Suprapubic skin (tissue), 4 donors: ENCODE measurements around the gene WBP2NL.

Experiments
- CTCF ChIP-seq, 2 donors: fragments of 200-600 bp in 1 of 2; fragments of 450-650 bp in 1 of 2; sonication (generic) in 1 of 2; IDR thresholded peaks; one replicate each; pipeline ENCODE4 v1.5.1; 2016 to 2019; ENCODE audit warnings: antibody characterized with exemption in 2 of 2, mild to moderate bottlenecking in 1 of 2, moderate library complexity in 1 of 2
- EP300 ChIP-seq: sonication (generic); formaldehyde crosslinking; IDR thresholded peaks from one replicate; pipeline ENCODE4 v1.6.1; 2017; ENCODE audit warnings: antibody characterized with exemption
- POLR2A ChIP-seq, 2 donors: fragments of 450-650 bp; IDR thresholded peaks; one replicate each; pipeline ENCODE4 v1.6.1; 2017; ENCODE audit warnings: antibody characterized with exemption in 2 of 2, mild to moderate bottlenecking in 2 of 2, moderate library complexity in 2 of 2
- POLR2AphosphoS5 ChIP-seq, 3 donors: sonication (generic); formaldehyde crosslinking; IDR thresholded peaks; one replicate each; pipeline ENCODE4 v1.6.1; 2017; ENCODE audit warnings: antibody characterized with exemption in 3 of 3

GRCh38 chr22:41969110-41969646 is 29.4 kb upstream of the WBP2NL start, which contains the start of gene SEPTIN3:
- TF ChIP-seq CTCF (IDR thresholded peaks at IDR 0.05) (no peak), POLR2AphosphoS5 (IDR thresholded peaks at IDR 0.05) (no peak), POLR2A (IDR thresholded peaks at IDR 0.05) (no peak), EP300 (no peak)
